ENCODE measurements around the gene EEIG2.

EEIG2 gene

DNA sequence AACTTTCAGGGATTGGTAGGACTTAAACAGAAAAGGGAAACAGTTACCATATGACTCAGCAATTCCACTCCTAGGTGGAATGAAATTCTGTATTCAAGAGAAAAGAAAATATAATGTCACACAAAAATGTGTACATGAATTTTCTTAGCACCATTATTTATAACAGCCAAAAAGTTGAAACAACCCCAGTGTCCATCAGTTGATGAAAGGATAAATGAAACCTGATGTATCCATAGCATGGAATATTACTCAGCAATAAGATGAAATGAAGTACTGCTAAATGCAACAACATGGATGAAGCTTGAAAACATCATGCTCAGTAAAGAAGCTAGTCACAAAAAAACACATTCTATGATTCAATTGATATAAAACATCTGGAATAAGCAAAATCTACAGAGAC, 15.5 kb downstream of the EEIG2 start:
- TF ChIP-seq RAD21 (IDR thresholded peaks at IDR 0.05; ENCODE audit: low read depth) (no peak), NFIC (IDR thresholded peaks at IDR 0.05) (no peak), TCF12 (IDR thresholded peaks at IDR 0.05; ENCODE audit: low read depth) (no peak)

DNA sequence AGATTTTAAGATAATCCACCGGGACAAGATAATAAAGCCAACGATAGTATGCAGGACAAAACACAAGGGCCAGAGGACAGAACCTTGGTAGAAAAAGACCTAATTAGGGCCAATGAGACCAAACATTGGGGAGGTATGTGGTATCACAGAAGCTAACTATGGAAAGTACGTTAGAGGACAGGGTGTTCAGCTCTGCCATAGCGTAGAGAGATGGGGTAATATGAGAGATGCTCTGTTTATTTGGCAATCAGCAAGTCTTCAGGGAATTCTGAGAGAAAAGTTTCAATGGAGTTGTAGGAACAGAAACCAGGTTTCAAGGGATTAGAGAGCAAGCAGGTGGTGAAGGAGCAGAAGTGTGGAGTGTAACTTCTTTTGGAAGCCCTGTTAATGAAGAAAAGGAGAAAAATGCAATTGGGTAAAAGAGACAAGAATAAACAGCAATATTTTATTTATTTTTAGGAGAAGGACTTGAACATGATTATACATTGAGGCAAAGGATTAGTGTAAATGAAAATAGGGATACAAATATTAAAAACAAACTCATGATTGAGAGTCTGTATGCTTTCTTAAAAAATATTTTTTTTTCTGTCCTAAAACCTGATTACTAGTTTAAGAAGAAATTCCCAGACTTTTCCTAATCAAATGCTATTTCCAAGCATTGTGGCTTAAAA, 24.0 kb downstream of the EEIG2 start:
- TF ChIP-seq NFIC (IDR thresholded peaks at IDR 0.05) (no peak), TCF12 (IDR thresholded peaks at IDR 0.05; ENCODE audit: low read depth) (no peak), MAX (IDR thresholded peaks at IDR 0.05) (no peak), EP300 (IDR thresholded peaks at IDR 0.05; ENCODE audit: borderline replicate concordance) (no peak), CREB1 (IDR thresholded peaks at IDR 0.05; ENCODE audit: low read depth) (no peak), TEAD4 (IDR thresholded peaks at IDR 0.05) (no peak), RAD21 (IDR thresholded peaks at IDR 0.05; ENCODE audit: low read depth) (no peak), EGR1 (IDR thresholded peaks at IDR 0.05) (no peak), TAF1 (IDR thresholded peaks at IDR 0.05; ENCODE audit: low read depth) (no peak), ZBTB7A (IDR thresholded peaks at IDR 0.05; ENCODE audit: low read depth) (no peak), FOXM1 (IDR thresholded peaks at IDR 0.05; ENCODE audit: borderline replicate concordance, low read depth) (no peak), USF1 (IDR thresholded peaks at IDR 0.05) (no peak), CEBPB (IDR thresholded peaks at IDR 0.05) (no peak), YY1 (IDR thresholded peaks at IDR 0.05; ENCODE audit: low read depth) (no peak)
- TF ChIP-seq, protein P1, sequence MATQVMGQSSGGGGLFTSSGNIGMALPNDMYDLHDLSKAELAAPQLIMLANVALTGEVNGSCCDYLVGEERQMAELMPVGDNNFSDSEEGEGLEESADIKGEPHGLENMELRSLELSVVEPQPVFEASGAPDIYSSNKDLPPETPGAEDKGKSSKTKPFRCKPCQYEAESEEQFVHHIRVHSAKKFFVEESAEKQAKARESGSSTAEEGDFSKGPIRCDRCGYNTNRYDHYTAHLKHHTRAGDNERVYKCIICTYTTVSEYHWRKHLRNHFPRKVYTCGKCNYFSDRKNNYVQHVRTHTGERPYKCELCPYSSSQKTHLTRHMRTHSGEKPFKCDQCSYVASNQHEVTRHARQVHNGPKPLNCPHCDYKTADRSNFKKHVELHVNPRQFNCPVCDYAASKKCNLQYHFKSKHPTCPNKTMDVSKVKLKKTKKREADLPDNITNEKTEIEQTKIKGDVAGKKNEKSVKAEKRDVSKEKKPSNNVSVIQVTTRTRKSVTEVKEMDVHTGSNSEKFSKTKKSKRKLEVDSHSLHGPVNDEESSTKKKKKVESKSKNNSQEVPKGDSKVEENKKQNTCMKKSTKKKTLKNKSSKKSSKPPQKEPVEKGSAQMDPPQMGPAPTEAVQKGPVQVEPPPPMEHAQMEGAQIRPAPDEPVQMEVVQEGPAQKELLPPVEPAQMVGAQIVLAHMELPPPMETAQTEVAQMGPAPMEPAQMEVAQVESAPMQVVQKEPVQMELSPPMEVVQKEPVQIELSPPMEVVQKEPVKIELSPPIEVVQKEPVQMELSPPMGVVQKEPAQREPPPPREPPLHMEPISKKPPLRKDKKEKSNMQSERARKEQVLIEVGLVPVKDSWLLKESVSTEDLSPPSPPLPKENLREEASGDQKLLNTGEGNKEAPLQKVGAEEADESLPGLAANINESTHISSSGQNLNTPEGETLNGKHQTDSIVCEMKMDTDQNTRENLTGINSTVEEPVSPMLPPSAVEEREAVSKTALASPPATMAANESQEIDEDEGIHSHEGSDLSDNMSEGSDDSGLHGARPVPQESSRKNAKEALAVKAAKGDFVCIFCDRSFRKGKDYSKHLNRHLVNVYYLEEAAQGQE (IDR thresholded peaks at IDR 0.05; ENCODE audit: low read depth) = no peak

DNA sequence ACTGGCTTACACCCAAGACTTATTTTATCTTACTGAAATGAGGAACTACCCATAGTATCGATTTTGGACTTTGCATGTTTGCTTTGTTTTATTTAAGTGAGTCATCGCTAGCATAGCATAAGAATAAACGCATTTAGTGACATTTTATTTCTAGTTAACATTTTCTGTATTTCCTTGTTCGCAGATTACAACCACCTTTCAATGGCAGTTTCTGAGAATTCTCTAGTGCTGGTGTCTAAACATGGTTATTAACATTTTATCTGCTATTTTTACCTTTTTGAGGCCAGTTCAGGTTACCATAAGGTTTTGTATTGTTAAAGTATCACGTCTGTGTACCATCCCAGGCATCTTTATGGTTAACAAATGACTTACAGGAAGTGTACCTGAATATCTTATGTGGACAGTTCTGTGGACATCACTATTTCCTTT, 24.5 kb downstream of the EEIG2 start:
- TF ChIP-seq EP300 (IDR thresholded peaks at IDR 0.05; ENCODE audit: borderline replicate concordance) = no peak
- no peak for TF ChIP-seq CEBPB (IDR thresholded peaks at IDR 0.05)
- no peak for TF ChIP-seq NFIC (IDR thresholded peaks at IDR 0.05)
- no peak for TF ChIP-seq TEAD4 (IDR thresholded peaks at IDR 0.05)
- TF ChIP-seq RAD21 (IDR thresholded peaks at IDR 0.05; ENCODE audit: low read depth) = no peak
- no peak for TF ChIP-seq USF1 (IDR thresholded peaks at IDR 0.05)
- TF ChIP-seq TAF1 (IDR thresholded peaks at IDR 0.05; ENCODE audit: low read depth) = no peak
- no peak for TF ChIP-seq EGR1 (IDR thresholded peaks at IDR 0.05)
- TF ChIP-seq MAX (IDR thresholded peaks at IDR 0.05) = no peak
- TF ChIP-seq ZBTB7A (IDR thresholded peaks at IDR 0.05; ENCODE audit: low read depth) = no peak
- TF ChIP-seq FOXM1 (IDR thresholded peaks at IDR 0.05; ENCODE audit: borderline replicate concordance, low read depth) = no peak
- TF ChIP-seq TCF12 (IDR thresholded peaks at IDR 0.05; ENCODE audit: low read depth) = no peak
- no peak for TF ChIP-seq YY1 (IDR thresholded peaks at IDR 0.05; ENCODE audit: low read depth)
- TF ChIP-seq, protein P1 (IDR thresholded peaks at IDR 0.05; ENCODE audit: low read depth) = no peak
- TF ChIP-seq CREB1 (IDR thresholded peaks at IDR 0.05; ENCODE audit: low read depth) = no peak

GRCh38 chr1:108585313-108585712, 25.4 kb downstream of the EEIG2 start:
- TF ChIP-seq CEBPB (IDR thresholded peaks at IDR 0.05) (no peak), FOXM1 (IDR thresholded peaks at IDR 0.05; ENCODE audit: borderline replicate concordance, low read depth) (no peak), YY1 (IDR thresholded peaks at IDR 0.05; ENCODE audit: low read depth) (no peak), RAD21 (IDR thresholded peaks at IDR 0.05; ENCODE audit: low read depth) (no peak), ZBTB7A (IDR thresholded peaks at IDR 0.05; ENCODE audit: low read depth) (no peak), CREB1 (IDR thresholded peaks at IDR 0.05; ENCODE audit: low read depth) (no peak)

GRCh38 chr1:108590441-108590840, 30.5 kb downstream of the EEIG2 start:
- TF ChIP-seq EP300 (IDR thresholded peaks at IDR 0.05; ENCODE audit: borderline replicate concordance) (no peak), TEAD4 (IDR thresholded peaks at IDR 0.05) (no peak), TAF1 (IDR thresholded peaks at IDR 0.05; ENCODE audit: low read depth) (no peak), RAD21 (IDR thresholded peaks at IDR 0.05; ENCODE audit: low read depth) (no peak), USF1 (IDR thresholded peaks at IDR 0.05) (no peak), YY1 (IDR thresholded peaks at IDR 0.05; ENCODE audit: low read depth) (no peak), TCF12 (IDR thresholded peaks at IDR 0.05; ENCODE audit: low read depth) (no peak), ZBTB7A (IDR thresholded peaks at IDR 0.05; ENCODE audit: low read depth) (no peak), EGR1 (IDR thresholded peaks at IDR 0.05) (no peak), NFIC (IDR thresholded peaks at IDR 0.05) (no peak), CEBPB (IDR thresholded peaks at IDR 0.05) (no peak), MAX (IDR thresholded peaks at IDR 0.05) (no peak), CREB1 (IDR thresholded peaks at IDR 0.05; ENCODE audit: low read depth) (no peak), FOXM1 (IDR thresholded peaks at IDR 0.05; ENCODE audit: borderline replicate concordance, low read depth) (no peak)
- TF ChIP-seq, protein P1 (IDR thresholded peaks at IDR 0.05; ENCODE audit: low read depth) = no peak
